GM13976 (cell line): ENCODE results near the gene BUD13.

Experiments
- DNase-seq: peaks from one replicate; pipeline ENCODE4 v3.0.0; 2012; ENCODE audit warnings: low spot score
- in situ Hi-C: fragments of 300-500 bp; cut with MboI; formaldehyde crosslinking; loops from one replicate; pipeline ENCODE4 v1.12.0; 2022; ENCODE audit warnings: low sequenced_read_pairs, mixed read lengths, inconsistent platforms; ENCODE audit not compliant: unreplicated experiment
- TF ChIP-seq, protein P1 (sequence below): IDR thresholded peaks from 2 replicates; pipeline ENCODE4 v1.5.1; 2012; ENCODE audit warnings: borderline replicate concordance, mild to moderate bottlenecking; ENCODE audit not compliant: insufficient read depth; ENCODE audit errors: extremely low read depth, missing control alignments, control extremely low read depth

BUD13 gene

DNA sequence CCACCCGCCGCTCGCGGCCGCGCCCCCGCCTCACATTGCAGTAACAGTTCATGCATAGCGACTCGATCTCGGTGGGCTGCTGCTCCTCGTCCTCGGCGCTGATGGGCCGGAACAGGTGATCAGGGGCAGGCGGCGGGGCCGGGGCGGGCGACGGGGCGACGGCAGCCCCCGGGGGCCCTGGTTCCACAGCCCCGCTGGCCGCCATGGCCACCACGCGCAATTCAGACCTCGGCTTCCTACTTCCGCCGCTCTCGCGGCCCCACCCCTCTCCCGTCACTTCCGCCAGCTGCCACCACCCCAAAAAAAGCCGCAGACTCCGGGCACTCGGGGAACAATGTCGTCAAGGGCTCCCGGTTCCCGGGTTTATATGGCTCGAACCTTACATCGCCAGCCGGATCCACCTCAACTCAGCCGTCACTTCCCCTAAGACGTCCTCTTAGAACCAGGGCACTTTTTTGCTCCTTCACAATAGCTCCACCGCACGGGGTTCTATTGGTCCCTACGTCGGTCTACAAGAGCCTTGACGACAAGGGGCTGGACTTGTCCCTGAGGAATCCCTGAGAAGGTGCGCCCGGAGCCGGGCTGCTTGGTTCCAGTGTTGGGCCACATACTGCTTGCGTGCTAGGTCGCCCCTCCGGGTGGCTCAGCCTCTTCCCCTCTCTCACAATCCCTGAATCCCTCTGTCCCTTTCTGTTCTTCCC, 15.1 kb upstream of the BUD13 start, which contains the start of gene ZPR1:
Gene ZPR1 (minus strand): TSS at position 238 of the 701 bp plus-strand sequence. CDS start 33 bp downstream, at position 205.
- DNase-seq, result peak; percentile 94
- TF ChIP-seq, protein P1, sequence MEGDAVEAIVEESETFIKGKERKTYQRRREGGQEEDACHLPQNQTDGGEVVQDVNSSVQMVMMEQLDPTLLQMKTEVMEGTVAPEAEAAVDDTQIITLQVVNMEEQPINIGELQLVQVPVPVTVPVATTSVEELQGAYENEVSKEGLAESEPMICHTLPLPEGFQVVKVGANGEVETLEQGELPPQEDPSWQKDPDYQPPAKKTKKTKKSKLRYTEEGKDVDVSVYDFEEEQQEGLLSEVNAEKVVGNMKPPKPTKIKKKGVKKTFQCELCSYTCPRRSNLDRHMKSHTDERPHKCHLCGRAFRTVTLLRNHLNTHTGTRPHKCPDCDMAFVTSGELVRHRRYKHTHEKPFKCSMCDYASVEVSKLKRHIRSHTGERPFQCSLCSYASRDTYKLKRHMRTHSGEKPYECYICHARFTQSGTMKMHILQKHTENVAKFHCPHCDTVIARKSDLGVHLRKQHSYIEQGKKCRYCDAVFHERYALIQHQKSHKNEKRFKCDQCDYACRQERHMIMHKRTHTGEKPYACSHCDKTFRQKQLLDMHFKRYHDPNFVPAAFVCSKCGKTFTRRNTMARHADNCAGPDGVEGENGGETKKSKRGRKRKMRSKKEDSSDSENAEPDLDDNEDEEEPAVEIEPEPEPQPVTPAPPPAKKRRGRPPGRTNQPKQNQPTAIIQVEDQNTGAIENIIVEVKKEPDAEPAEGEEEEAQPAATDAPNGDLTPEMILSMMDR, result no peak
- in situ Hi-C loops, result loop anchor here (25.0 kb wide), 1 partner anchor 324 kb away; no protein-coding TSS in a partner anchor

DNA sequence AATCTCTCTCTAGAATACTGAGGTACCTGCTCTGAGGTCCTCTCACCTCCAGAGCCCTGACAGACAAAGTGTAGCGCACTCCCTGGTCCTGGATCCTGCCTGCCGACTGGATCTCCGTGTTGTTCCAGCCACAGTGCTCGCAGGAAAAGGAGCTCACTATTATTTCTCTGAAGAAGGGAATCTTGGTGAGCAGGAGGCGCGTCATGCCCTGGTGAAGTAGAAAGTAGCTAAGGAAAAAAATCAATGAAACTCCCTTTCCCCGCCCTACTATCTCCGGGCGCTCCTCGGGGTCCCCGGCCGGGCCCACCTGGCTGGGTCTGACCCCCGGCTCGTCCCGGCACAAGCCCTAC, 14.6 kb upstream of the BUD13 start:
- no peak for DNase-seq
- TF ChIP-seq, protein P1, result no peak
- in situ Hi-C loops, result loop anchor here (25.0 kb wide), 1 partner anchor 325 kb away; no protein-coding TSS in a partner anchor

DNA sequence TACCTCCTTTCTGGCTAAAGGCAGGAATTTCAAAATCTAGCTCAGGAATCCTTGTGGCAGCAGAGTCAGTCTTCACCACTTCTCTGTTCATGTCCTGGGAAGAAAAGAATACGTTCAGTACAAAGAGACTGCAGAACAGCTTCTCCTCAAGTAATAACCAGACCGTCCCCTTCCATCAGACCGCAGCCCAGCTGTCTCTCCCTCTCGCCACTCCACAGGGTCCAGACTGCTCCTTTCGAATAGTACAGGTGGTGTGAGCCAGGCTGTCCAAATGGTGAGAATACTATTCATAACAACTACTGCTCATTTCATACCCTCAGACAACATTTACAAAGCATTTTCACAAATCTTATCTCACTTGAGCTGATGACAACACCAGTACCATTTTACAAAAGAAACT, 14.2 kb upstream of the BUD13 start:
- TF ChIP-seq, protein P1, result no peak
- in situ Hi-C loops, result loop anchor here (25.0 kb wide), 1 partner anchor 325 kb away; no protein-coding TSS in a partner anchor

DNA sequence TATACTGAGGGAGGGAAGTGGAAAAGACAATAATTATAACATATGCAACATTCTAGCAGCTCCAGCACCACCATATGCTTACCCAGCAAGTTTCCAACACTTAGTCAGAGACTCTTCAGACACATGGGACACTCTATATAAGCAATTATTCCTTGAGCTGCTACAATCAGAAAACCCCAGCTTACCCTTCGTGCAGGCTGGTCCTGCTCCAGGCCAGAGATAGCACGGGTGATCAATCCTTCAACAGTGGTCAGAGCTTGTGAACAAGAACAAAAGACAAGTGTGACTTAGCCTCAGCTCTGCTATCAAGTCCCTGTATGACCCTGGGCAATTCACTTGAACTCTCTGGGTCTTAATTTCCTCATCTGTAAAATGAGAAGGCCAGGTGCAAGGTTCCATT, 13.5 kb upstream of the BUD13 start:
- in situ Hi-C loops, result loop anchor here (25.0 kb wide), 1 partner anchor 326 kb away; no protein-coding TSS in a partner anchor
- TF ChIP-seq, protein P1, result no peak
- no peak for DNase-seq

More for the DNA sequence above, 14.2 kb upstream of the BUD13 start:
- DNase-seq, result no peak

DNA sequence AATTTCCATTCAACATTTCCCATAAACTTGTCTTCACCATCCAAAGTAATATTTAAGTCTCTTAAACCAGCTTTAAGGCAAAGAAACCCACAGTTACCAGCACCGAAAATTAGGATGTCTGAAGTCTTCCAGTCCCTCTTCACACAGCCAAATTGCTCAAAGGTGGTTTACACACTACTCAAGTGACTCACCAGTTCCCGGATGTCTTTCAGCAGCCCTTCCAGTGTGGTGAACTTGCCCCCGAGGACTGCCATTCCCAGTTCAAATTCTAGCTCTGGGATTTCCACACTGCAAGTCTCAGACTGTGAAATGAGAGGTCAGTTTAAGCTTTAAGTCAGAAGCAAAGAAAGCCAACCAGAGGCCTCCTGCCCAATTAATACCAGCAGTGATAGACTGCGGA, 9.9 kb upstream of the BUD13 start:
- TF ChIP-seq, protein P1, result no peak
- DNase-seq, result peak; percentile 32
- in situ Hi-C loops, result loop anchor here (25.0 kb wide), 1 partner anchor 330 kb away; no protein-coding TSS in a partner anchor

DNA sequence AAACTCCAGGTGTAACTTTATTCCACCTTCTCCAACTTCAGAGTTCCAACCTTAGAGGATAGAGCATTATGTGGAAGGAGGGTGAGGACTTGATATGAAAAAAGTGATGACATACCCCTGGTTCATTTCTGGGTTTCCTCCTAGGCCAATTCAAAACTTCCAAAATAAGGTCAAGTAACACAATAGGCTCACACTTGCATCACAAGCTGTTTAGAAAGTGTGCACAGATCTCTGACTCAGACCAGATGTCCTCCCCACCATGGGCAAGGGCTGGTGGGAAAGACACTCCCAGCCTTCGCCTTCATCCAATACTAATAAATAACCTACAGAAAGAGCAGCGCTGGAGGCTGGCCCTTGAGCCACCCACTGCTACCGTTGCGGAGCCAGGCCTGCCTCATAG, 5.8 kb upstream of the BUD13 start:
- no peak for DNase-seq
- in situ Hi-C loops, result loop anchor here (25.0 kb wide), 1 partner anchor 334 kb away; no protein-coding TSS in a partner anchor
- TF ChIP-seq, protein P1, result no peak

DNA sequence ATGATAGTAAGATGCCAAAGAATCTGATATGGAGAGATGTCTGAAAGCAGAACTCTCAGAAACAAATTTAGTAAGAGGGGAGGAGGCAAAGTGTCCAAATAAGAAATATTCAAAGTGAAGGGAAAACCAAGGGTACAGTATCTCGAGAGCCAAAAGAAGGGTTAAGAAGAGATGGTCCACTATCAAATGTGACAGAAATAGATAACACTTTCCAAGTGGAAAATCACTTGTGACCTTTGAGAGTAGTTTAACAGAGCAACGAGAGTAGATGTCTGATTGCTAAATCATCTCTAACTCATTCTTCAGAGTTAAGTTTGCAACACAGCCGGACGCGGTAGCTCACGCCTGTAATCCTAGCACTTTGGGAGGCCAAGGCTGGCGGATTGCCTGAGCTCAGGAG, 4.3 kb upstream of the BUD13 start:
- TF ChIP-seq, protein P1, result no peak
- in situ Hi-C loops, result loop anchor here (25.0 kb wide), 1 partner anchor 335 kb away; no protein-coding TSS in a partner anchor

More for the DNA sequence above, 4.3 kb upstream of the BUD13 start:
- no peak for DNase-seq
